ENCODE measurements around the gene PDZD4. TPM values are rescaled to one million over a fixed set of nuclear protein-coding genes. Genes with fewer than 3 reads are reported as not detected.
A peak's percentile ranks its signal among the peaks of the same experiment; 100 is the strongest.

PDZD4 gene
- polyA plus RNA-seq, 1 donor (not counting 4 experiments of a cell fraction or from before 2014, with no cell fraction given), result 0.05 TPM

GRCh38 chrX:153778684-153779101 is 51.7 kb downstream of the PDZD4 start:
- Histone ChIP-seq H3K79me2 (ENCODE audit: control insufficient read depth, insufficient read depth, low read length) (no peaks in the 10 kb centered on the region), H3K9ac (ENCODE audit: control insufficient read depth, extremely low read depth, insufficient read depth, low read length) (no peak overlapping the region), H3K27ac (ENCODE audit: control insufficient read depth, insufficient read depth, low read length) (no peak overlapping the region), H3K4me3 (ENCODE audit: control insufficient read depth in 2 of 3, extremely low read depth in 1 of 3, insufficient read depth in 2 of 3, low read depth in 1 of 3, low read length in 3 of 3) (no peak overlapping the region), H3K4me1 (ENCODE audit: control insufficient read depth, extremely low read depth, insufficient read depth, low read length) (peaks cover 7% of the 10 kb centered on the region), H4K20me1 (ENCODE audit: control insufficient read depth, extremely low read depth, insufficient read depth, low read length) (no peaks in the 10 kb centered on the region), H3K9me1 (ENCODE audit: control insufficient read depth, extremely low read depth, insufficient read depth, low read length) (no peaks in the 10 kb centered on the region), H3K9me3 (ENCODE audit: control insufficient read depth, low read depth, low read length) (no peaks in the 10 kb centered on the region), H3K27me3 (ENCODE audit: control insufficient read depth, extremely low read depth, insufficient read depth, low read length) (no peaks in the 10 kb centered on the region), H2AFZ (ENCODE audit: control insufficient read depth, low read length) (no peak overlapping the region), H3K4me2 (ENCODE audit: control insufficient read depth, extremely low read depth, insufficient read depth, low read depth, low read length) (no peak overlapping the region), H3K36me3 (ENCODE audit: control insufficient read depth in 2 of 2, extremely low read depth in 1 of 2, insufficient read depth in 2 of 2, low read length in 2 of 2) (peaks cover 0 to 4% of the 10 kb centered on the region in 2 experiments)
- peak; percentile 26 for DNase-seq (ENCODE audit: low read depth, low spot score)
- FAIRE-seq, result no peak
- dilution Hi-C loops (cut with MboI; ENCODE audit: extremely low pct_ligation_motif_present, low sequenced_read_pairs), result no loop called here
- TF ChIP-seq EZH2 (IDR thresholded peaks at IDR 0.05; ENCODE audit: low read length), result no peak
- TF ChIP-seq, protein P1, sequence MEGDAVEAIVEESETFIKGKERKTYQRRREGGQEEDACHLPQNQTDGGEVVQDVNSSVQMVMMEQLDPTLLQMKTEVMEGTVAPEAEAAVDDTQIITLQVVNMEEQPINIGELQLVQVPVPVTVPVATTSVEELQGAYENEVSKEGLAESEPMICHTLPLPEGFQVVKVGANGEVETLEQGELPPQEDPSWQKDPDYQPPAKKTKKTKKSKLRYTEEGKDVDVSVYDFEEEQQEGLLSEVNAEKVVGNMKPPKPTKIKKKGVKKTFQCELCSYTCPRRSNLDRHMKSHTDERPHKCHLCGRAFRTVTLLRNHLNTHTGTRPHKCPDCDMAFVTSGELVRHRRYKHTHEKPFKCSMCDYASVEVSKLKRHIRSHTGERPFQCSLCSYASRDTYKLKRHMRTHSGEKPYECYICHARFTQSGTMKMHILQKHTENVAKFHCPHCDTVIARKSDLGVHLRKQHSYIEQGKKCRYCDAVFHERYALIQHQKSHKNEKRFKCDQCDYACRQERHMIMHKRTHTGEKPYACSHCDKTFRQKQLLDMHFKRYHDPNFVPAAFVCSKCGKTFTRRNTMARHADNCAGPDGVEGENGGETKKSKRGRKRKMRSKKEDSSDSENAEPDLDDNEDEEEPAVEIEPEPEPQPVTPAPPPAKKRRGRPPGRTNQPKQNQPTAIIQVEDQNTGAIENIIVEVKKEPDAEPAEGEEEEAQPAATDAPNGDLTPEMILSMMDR (optimal IDR thresholded peaks at IDR 0.05 in 1 of 3, IDR thresholded peaks at IDR 0.05 in 1 of 3, conservative IDR thresholded peaks at IDR 0.05 in 1 of 3; ENCODE audit: extremely low read depth in 1 of 3, insufficient read depth in 2 of 3, low read length in 3 of 3), result peak in 2 of 3 experiments; percentile 15 to 21

GRCh38 chrX:153778181-153778580 is 52.2 kb downstream of the PDZD4 start:
- DNase-seq (ENCODE audit: low read depth, low spot score), result no peak
- Histone ChIP-seq H3K27me3 (ENCODE audit: control insufficient read depth, extremely low read depth, insufficient read depth, low read length) (no peaks in the 10 kb centered on the region), H3K79me2 (ENCODE audit: control insufficient read depth, insufficient read depth, low read length) (no peaks in the 10 kb centered on the region), H3K36me3 (ENCODE audit: control insufficient read depth in 2 of 2, extremely low read depth in 1 of 2, insufficient read depth in 2 of 2, low read length in 2 of 2) (peaks cover 0 to 4% of the 10 kb centered on the region in 2 experiments), H3K9ac (ENCODE audit: control insufficient read depth, extremely low read depth, insufficient read depth, low read length) (no peak overlapping the region), H4K20me1 (ENCODE audit: control insufficient read depth, extremely low read depth, insufficient read depth, low read length) (no peaks in the 10 kb centered on the region), H3K4me2 (ENCODE audit: control insufficient read depth, extremely low read depth, insufficient read depth, low read depth, low read length) (no peak overlapping the region), H2AFZ (ENCODE audit: control insufficient read depth, low read length) (no peak overlapping the region), H3K9me1 (ENCODE audit: control insufficient read depth, extremely low read depth, insufficient read depth, low read length) (no peaks in the 10 kb centered on the region), H3K9me3 (ENCODE audit: control insufficient read depth, low read depth, low read length) (no peaks in the 10 kb centered on the region), H3K4me3 (ENCODE audit: control insufficient read depth in 2 of 3, extremely low read depth in 1 of 3, insufficient read depth in 2 of 3, low read depth in 1 of 3, low read length in 3 of 3) (no peak overlapping the region), H3K4me1 (ENCODE audit: control insufficient read depth, extremely low read depth, insufficient read depth, low read length) (peaks cover 7% of the 10 kb centered on the region), H3K27ac (ENCODE audit: control insufficient read depth, insufficient read depth, low read length) (no peak overlapping the region)
- dilution Hi-C loops (cut with MboI; ENCODE audit: extremely low pct_ligation_motif_present, low sequenced_read_pairs), result no loop called here
- no peak for FAIRE-seq
- no peak for TF ChIP-seq EZH2 (IDR thresholded peaks at IDR 0.05; ENCODE audit: low read length)
- TF ChIP-seq, protein P1 (optimal IDR thresholded peaks at IDR 0.05 in 1 of 3, IDR thresholded peaks at IDR 0.05 in 1 of 3, conservative IDR thresholded peaks at IDR 0.05 in 1 of 3; ENCODE audit: extremely low read depth in 1 of 3, insufficient read depth in 2 of 3, low read length in 3 of 3), result no peak

Measured in keratinocyte (primary cell).